Middle frontal gyrus (tissue), 1 donor: ENCODE data around the gene PHF21A.

ENCODE experiments used
- DNase-seq: peaks from one replicate; pipeline ENCODE4 v3.0.0-alpha.2; 2015; ENCODE audit warnings: low spot score; ENCODE audit errors: extremely low spot score

Gene PHF21A

DNA sequence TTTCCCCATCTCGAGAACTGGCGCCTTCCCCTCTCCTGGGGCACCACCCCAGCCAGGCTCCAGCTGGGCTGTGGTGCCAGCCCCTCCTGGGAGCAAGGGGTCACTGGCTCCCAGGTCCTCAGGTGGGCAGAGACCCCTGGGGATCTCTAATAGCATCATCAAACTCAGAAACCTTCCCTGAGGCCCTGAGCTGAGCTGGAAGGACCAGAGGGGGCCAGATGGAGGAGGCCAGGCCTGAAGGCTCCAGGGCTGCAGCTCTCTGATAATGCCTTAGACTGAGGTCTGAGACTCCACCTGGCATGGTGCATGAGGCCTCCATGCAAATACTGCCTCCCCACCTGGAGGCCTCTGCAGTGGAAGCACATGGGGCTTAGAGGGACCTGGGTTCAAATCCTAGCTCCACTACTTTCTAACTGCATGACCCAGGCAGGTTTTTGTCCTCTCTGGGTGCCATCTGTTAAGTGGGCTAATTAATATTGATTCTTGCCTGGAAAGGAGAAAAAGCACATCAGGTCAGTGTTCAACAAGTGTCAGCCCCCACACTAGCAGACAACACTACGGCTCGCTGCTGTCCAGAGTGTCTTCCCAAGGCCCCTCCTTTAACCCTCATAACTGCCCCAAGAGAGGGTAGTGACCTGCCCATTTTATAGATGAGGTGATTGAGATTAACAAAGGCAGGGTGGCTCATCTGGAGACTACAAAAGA, 234.3 kb downstream of the PHF21A start:
- DNase-seq = no peak

DNA sequence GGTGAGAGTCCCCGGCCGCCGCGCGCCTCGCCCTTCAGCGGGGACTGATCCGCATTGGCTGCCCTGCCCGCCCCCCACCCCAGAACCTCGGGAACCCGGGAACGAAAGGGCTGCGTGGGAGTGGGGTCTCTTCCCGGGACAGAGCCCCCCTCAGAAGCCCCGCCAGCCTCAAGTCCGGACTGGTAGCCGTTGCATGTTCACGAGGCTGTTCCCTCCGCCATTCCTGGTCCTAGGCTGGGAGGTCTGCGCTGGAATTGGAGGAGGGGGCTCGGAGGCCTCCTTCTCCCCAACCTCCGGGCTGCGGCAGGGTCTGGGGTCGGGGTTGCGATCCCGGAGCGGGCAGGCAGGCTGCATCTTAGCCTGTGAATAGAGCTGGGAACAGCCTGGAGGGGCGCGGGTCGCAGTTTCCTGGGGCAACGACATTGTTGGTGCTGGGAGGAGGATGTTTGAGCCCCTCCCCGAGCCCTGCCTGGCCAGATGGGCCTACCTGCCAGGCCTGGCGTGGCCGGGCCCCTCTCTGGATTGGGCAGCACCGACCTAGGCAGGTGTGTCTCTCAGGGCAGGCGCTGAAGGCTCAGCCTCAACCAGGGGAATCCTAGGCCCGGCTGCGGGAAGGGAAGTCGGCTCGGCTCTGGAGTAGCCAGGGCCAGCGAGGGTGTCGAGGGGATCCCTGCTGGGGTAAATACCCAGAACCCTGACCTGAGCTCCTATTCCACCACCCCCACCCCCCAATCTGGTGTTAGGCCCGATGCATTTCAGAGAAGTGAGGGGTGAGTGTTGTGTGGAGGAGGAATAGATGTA, 235.1 kb downstream of the PHF21A start:
- DNase-seq = no peak

DNA sequence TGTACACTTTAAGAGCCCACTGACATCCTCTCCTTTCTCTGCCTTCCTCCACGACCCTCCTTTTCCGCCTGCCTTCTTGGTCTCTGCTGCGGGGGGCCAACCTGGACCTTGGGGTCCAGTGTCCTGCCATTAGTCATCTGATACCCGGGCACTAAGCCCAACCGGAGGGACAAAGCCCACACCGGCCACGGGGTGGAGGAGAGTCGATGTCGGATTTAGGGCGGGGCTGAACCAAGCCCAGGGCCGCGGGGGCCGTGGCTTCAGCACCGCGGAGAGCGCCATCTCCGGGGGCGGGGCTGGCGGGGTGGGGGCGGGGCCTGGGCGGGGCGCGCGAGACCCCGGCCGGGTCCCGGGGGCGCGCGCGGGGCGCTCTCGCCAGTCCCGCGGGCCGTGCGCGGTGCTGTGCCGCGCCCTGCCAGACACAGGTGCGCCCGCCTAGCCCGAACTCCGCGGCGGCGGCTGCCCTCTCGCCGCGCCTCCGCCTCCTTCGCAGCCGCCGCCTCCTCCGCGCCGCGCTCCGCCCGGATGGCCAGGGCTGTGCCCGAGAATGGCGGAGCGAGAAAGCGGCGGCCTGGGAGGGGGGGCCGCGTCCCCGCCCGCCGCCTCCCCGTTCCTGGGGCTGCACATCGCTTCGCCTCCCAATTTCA, 235.9 kb downstream of the PHF21A start, which contains the start of gene MAPK8IP1:
MAPK8IP1 (plus strand) TSS at position 378 of the 647 bp plus-strand sequence; CDS start at position 548, 170 bp downstream.
- DNase-seq = no peak

DNA sequence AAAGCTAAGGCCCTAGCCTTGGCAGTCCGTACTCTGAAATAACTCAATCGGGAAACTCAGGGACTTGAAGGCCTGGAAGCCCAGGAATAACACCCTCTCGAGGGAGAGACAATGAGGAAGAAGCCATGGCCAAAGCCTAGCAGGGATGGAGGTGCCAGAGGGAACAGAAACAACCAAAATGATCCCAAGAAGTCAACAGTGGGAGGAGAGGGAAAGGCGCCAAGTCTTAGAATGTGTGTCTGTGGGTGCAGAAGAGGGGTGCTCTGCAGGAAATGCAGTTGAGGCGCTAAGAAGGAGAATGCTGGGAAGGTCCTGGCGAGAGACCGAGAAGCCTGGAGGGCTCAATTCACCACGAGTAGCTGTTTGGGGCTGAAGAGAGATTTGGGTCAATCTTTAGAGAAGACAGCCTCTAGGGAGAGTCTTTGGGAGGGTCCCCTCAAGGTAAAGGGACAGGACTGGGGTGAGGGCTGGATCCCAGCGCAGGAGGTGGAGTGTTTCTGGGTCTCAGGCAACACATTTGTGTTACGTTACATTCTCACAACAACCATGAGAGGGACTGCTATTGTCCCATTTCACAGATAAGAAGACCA, 236.6 kb downstream of the PHF21A start:
- no peak for DNase-seq
